HFF-Myc (cell line): Measurements from ENCODE around the gene MED28.
"Not testable (repeated sequence)": the region's sequence is repeated elsewhere in the genome, so short reads cannot be mapped to it uniquely, and the experiment has no call there.

Source experiments
- DNase-seq: peaks from one replicate; pipeline ENCODE4 v3.0.0-alpha.2; 2011; ENCODE audit warnings: low read depth; ENCODE audit errors: extremely low read depth
- H3K4me3 ChIP-seq: replicated peaks from 2 replicates; pipeline ENCODE4 v1.5.1; 2011; ENCODE audit warnings: low read depth, mild to moderate bottlenecking, control low read depth, low read length
- CTCF ChIP-seq: IDR thresholded peaks from 2 replicates; pipeline ENCODE4 v1.5.1; 2012; ENCODE audit warnings: mild to moderate bottlenecking, low read depth, low read length, control low read depth; ENCODE audit errors: missing control alignments

Gene MED28

GRCh38 chr4:17614416-17615299 is at the start of gene MED28:
Gene MED28, plus strand, starts transcription at chr4:17614641. Its CDS starts 14 bp downstream, at chr4:17614655.
- peak; percentile 85 for DNase-seq
- no peak for TF ChIP-seq CTCF
- peak within 1 kb of the TSS; percentile 96 for H3K4me3 ChIP-seq

GRCh38 chr4:17565846-17566245 is 48.6 kb upstream of the MED28 start:
- TF ChIP-seq CTCF: no peak
- H3K4me3 ChIP-seq: no peak overlapping the region
- DNase-seq: no peak

GRCh38 chr4:17567271-17567670 is 47.2 kb upstream of the MED28 start:
- H3K4me3 ChIP-seq: no peak overlapping the region
- DNase-seq: no peak
- TF ChIP-seq CTCF: no peak

GRCh38 chr4:17574206-17574605 is 40.2 kb upstream of the MED28 start:
- no peak for TF ChIP-seq CTCF
- no peak for DNase-seq
- H3K4me3 ChIP-seq: no peak overlapping the region

- not testable (repeated sequence) for H3K4me3 ChIP-seq, DNase-seq
Measured at GRCh38 chr4:17575177-17575576, 39.3 kb upstream of the MED28 start.

- TF ChIP-seq CTCF: no peak
- DNase-seq: peak; percentile 90
- peak within 1 kb of the TSS; percentile 73 for H3K4me3 ChIP-seq
Measured at GRCh38 chr4:17576932-17577664, 37.3 kb upstream of the MED28 start, which contains the start of gene LAP3. Gene LAP3, plus strand, starts transcription at chr4:17577198. Its CDS starts 268 bp downstream, at chr4:17577466.
